Activated CD4-positive, alpha-beta memory T cell treated with anti-CD3 and anti-CD28 coated beads, Interleukin-2, amount 10 ng/mL, durations not matched to agents 7 days and 5 days (primary cell): ENCODE measurements around the gene CAB39. TPM values are rescaled to one million over a fixed set of nuclear protein-coding genes. Genes with fewer than 3 reads are reported as not detected.
A peak's percentile ranks its signal among the peaks of the same experiment; 100 is the strongest.

ENCODE experiments used
- CTCF ChIA-PET: fragments of 350-600 bp; sonication (Branson Sonifier 250); formaldehyde crosslinking; loops from one replicate; lab custom pipeline; 2021; ENCODE audit warnings: antibody characterized with exemption, inconsistent platforms; lab: Charles Lee
- POLR2A ChIA-PET: fragments of 350-600 bp; sonication (Branson Sonifier 250); formaldehyde crosslinking; loops from one replicate; lab custom pipeline; 2021; ENCODE audit warnings: antibody characterized with exemption; lab: Charles Lee
- DNase-seq: peaks from one replicate; pipeline ENCODE4 v3.0.0-alpha.2; 2020
- H3K27ac Mint-ChIP-seq: one replicate; pipeline ENCODE4 v1.8.0; 2021; ENCODE audit warnings: mild to moderate bottlenecking, mixed read lengths
- H3K27me3 Mint-ChIP-seq: one replicate; pipeline ENCODE4 v1.8.0; 2021; ENCODE audit warnings: mixed read lengths
- H3K36me3 Mint-ChIP-seq: one replicate; pipeline ENCODE4 v1.8.0; 2021; ENCODE audit warnings: low read depth, mixed read lengths
- H3K4me1 Mint-ChIP-seq: one replicate; pipeline ENCODE4 v1.8.0; 2021; ENCODE audit warnings: mixed read lengths
- H3K4me3 Mint-ChIP-seq: one replicate; pipeline ENCODE4 v1.8.0; 2021; ENCODE audit warnings: mild to moderate bottlenecking, mixed read lengths
- H3K9me3 Mint-ChIP-seq: one replicate; pipeline ENCODE4 v1.8.0; 2021; ENCODE audit warnings: mixed read lengths
- total RNA-seq, 2 experiments: library from RNA; stranded (reverse); gene quantifications; one replicate each; pipeline ENCODE4 v1.2.3, GENCODE V29; 2021

Gene CAB39
- total RNA-seq, 2 experiments from 2014 or later, result 156 to 161 TPM

GRCh38 chr2:230814616-230815015 is 102.0 kb downstream of the CAB39 start:
- Mint-ChIP-seq H3K36me3 (peaks cover 81% of the 10 kb centered on the region), H3K4me3 (no peak overlapping the region), H3K27ac (no peak overlapping the region), H3K4me1 (peaks cover 8% of the 10 kb centered on the region), H3K9me3 (no peaks in the 10 kb centered on the region), H3K27me3 (no peaks in the 10 kb centered on the region)
- ChIA-PET POLR2A (interaction anchor here (1.2 to 1.3 kb wide), 2 partner anchors 11 to 295 kb away, joined by 3 read pairs; no protein-coding TSS in a partner anchor), CTCF (interaction anchor here (1.2 to 3.4 kb wide), 3 partner anchors 10 to 197 kb away, joined by 4 to 21 read pairs (median 5); no protein-coding TSS in a partner anchor)
- DNase-seq, result no peak

- Mint-ChIP-seq H3K27me3 (no peaks in the 10 kb centered on the region), H3K4me1 (peaks cover 8% of the 10 kb centered on the region), H3K4me3 (no peak overlapping the region), H3K36me3 (peaks cover 82% of the 10 kb centered on the region), H3K9me3 (no peaks in the 10 kb centered on the region), H3K27ac (peak overlapping the region; percentile 36)
- DNase-seq, result no peak
- CTCF ChIA-PET, result interaction anchor here (1.5 to 3.4 kb wide), 2 partner anchors 9 to 198 kb away, joined by 5 to 21 read pairs; no protein-coding TSS in a partner anchor
- POLR2A ChIA-PET, result interaction anchor here (0.9 to 1.3 kb wide), 3 partner anchors 9 to 296 kb away, joined by 3 read pairs; no protein-coding TSS in a partner anchor
Observed at GRCh38 chr2:230815088-230815487, 102.4 kb downstream of the CAB39 start.

- no peak for DNase-seq
Observed at GRCh38 chr2:230816735-230817134, 104.1 kb downstream of the CAB39 start.

GRCh38 chr2:230819433-230819832 is 106.8 kb downstream of the CAB39 start:
- peaks cover 7% of the 10 kb centered on the region for H3K4me1 Mint-ChIP-seq
- H3K27ac Mint-ChIP-seq, result no peak overlapping the region
- DNase-seq, result no peak
- no peaks in the 10 kb centered on the region for H3K27me3 Mint-ChIP-seq
- ChIA-PET POLR2A (no interaction called here), CTCF (interaction anchor here (1.3 kb wide), 1 partner anchor 21 kb away, joined by 3 read pairs; no protein-coding TSS in a partner anchor)
- H3K36me3 Mint-ChIP-seq, result peaks cover 56% of the 10 kb centered on the region
- H3K9me3 Mint-ChIP-seq, result no peaks in the 10 kb centered on the region
- H3K4me3 Mint-ChIP-seq, result no peak overlapping the region

More at GRCh38 chr2:230816735-230817134, 104.1 kb downstream of the CAB39 start:
- Mint-ChIP-seq H3K4me3 (no peak overlapping the region), H3K9me3 (no peaks in the 10 kb centered on the region), H3K36me3 (peaks cover 80% of the 10 kb centered on the region), H3K27ac (peak overlapping the region; percentile 25), H3K4me1 (peaks cover 8% of the 10 kb centered on the region), H3K27me3 (no peaks in the 10 kb centered on the region)
- CTCF ChIA-PET, result interaction anchor here (0.9 to 3.4 kb wide), 2 partner anchors 8 to 18 kb away, joined by 3 to 21 read pairs; no protein-coding TSS in a partner anchor
- POLR2A ChIA-PET, result no interaction called here

GRCh38 chr2:230821261-230821990 is 108.8 kb downstream of the CAB39 start:
- CTCF ChIA-PET, result interaction anchor here (1.0 to 1.1 kb wide), 2 partner anchors 12 to 163 kb away, joined by 3 read pairs; no protein-coding TSS in a partner anchor
- POLR2A ChIA-PET, result no interaction called here

GRCh38 chr2:230821991-230822520 is 109.4 kb downstream of the CAB39 start:
- Mint-ChIP-seq H3K4me1 (peaks cover 9% of the 10 kb centered on the region), H3K4me3 (no peak overlapping the region), H3K36me3 (peaks cover 33% of the 10 kb centered on the region), H3K27me3 (peaks cover 20% of the 10 kb centered on the region), H3K9me3 (no peaks in the 10 kb centered on the region), H3K27ac (no peak overlapping the region)
- ChIA-PET POLR2A (no interaction called here), CTCF (interaction anchor here (1.0 to 3.4 kb wide), 5 partner anchors 12 to 163 kb away, joined by 3 to 92 read pairs (median 3); no protein-coding TSS in a partner anchor)
- DNase-seq, result no peak

More at GRCh38 chr2:230821261-230821990, 108.8 kb downstream of the CAB39 start:
- Mint-ChIP-seq H3K36me3 (peaks cover 39% of the 10 kb centered on the region), H3K27me3 (peaks cover 14% of the 10 kb centered on the region), H3K27ac (no peak overlapping the region), H3K9me3 (no peaks in the 10 kb centered on the region), H3K4me1 (peaks cover 7% of the 10 kb centered on the region), H3K4me3 (no peak overlapping the region)
- DNase-seq, result no peak

GRCh38 chr2:230823264-230823964 is 110.8 kb downstream of the CAB39 start:
- H3K27me3 Mint-ChIP-seq, result peaks cover 28% of the 10 kb centered on the region
- POLR2A ChIA-PET, result interaction anchor here (0.5 to 2.3 kb wide), 5 partner anchors 69 to 641 kb away, joined by 3 to 11 read pairs (median 3); partner anchors contain the start of gene NCL
- H3K27ac Mint-ChIP-seq, result no peak overlapping the region
- H3K9me3 Mint-ChIP-seq, result no peaks in the 10 kb centered on the region
- no peak overlapping the region for H3K4me3 Mint-ChIP-seq
- peaks cover 14% of the 10 kb centered on the region for H3K4me1 Mint-ChIP-seq
- CTCF ChIA-PET, result interaction anchor here (1.1 to 3.4 kb wide), 10 partner anchors 8 to 239 kb away, joined by 3 to 92 read pairs (median 10); no protein-coding TSS in a partner anchor
- peaks cover 23% of the 10 kb centered on the region for H3K36me3 Mint-ChIP-seq
- no peak for DNase-seq

GRCh38 chr2:230824406-230824978 is 111.8 kb downstream of the CAB39 start:
- Mint-ChIP-seq H3K9me3 (no peaks in the 10 kb centered on the region), H3K36me3 (peaks cover 17% of the 10 kb centered on the region), H3K27ac (no peak overlapping the region), H3K27me3 (peaks cover 33% of the 10 kb centered on the region), H3K4me3 (peak overlapping the region; percentile 21), H3K4me1 (peaks cover 20% of the 10 kb centered on the region)
- POLR2A ChIA-PET, result interaction anchor here (0.6 to 2.3 kb wide), 8 partner anchors 9 to 232 kb away, joined by 3 to 11 read pairs (median 4); partner anchors contain the start of gene PSMD1
- DNase-seq, result peak; percentile 55
- CTCF ChIA-PET, result interaction anchor here (0.7 to 3.4 kb wide), 40 partner anchors 9 to 836 kb away, joined by 3 to 92 read pairs (median 4); partner anchors contain the start of gene ITM2C

- Mint-ChIP-seq H3K4me3 (no peak overlapping the region), H3K9me3 (no peaks in the 10 kb centered on the region), H3K27me3 (peaks cover 37% of the 10 kb centered on the region), H3K4me1 (peaks cover 28% of the 10 kb centered on the region), H3K27ac (no peak overlapping the region), H3K36me3 (peaks cover 11% of the 10 kb centered on the region)
- ChIA-PET POLR2A (no interaction called here), CTCF (interaction anchor here (0.6 to 3.4 kb wide), 7 partner anchors 8 to 342 kb away, joined by 3 to 31 read pairs (median 4); no protein-coding TSS in a partner anchor)
- DNase-seq, result no peak
Observed at GRCh38 chr2:230825354-230825753, 112.7 kb downstream of the CAB39 start.

GRCh38 chr2:230827774-230828271 is 115.2 kb downstream of the CAB39 start:
- H3K36me3 Mint-ChIP-seq, result no peaks in the 10 kb centered on the region
- POLR2A ChIA-PET, result interaction anchor here (0.9 kb wide), 2 partner anchors 22 to 155 kb away, joined by 3 read pairs; no protein-coding TSS in a partner anchor
- peaks cover 30% of the 10 kb centered on the region for H3K4me1 Mint-ChIP-seq
- no peak overlapping the region for H3K4me3 Mint-ChIP-seq
- H3K9me3 Mint-ChIP-seq, result no peaks in the 10 kb centered on the region
- H3K27ac Mint-ChIP-seq, result no peak overlapping the region
- peaks cover 56% of the 10 kb centered on the region for H3K27me3 Mint-ChIP-seq
- CTCF ChIA-PET, result interaction anchor here (1.0 to 1.1 kb wide), 4 partner anchors 13 to 78 kb away, joined by 3 to 4 read pairs (median 4); no protein-coding TSS in a partner anchor
- no peak for DNase-seq

- Mint-ChIP-seq H3K36me3 (no peaks in the 10 kb centered on the region), H3K4me1 (peaks cover 30% of the 10 kb centered on the region), H3K27me3 (peaks cover 57% of the 10 kb centered on the region), H3K27ac (no peak overlapping the region), H3K4me3 (no peak overlapping the region), H3K9me3 (no peaks in the 10 kb centered on the region)
- DNase-seq, result peak; percentile 38
- CTCF ChIA-PET, result interaction anchor here (1.0 to 1.1 kb wide), 4 partner anchors 12 to 77 kb away, joined by 3 to 4 read pairs (median 4); no protein-coding TSS in a partner anchor
- POLR2A ChIA-PET, result interaction anchor here (0.9 kb wide), 2 partner anchors 23 to 154 kb away, joined by 3 read pairs; no protein-coding TSS in a partner anchor
Observed at GRCh38 chr2:230828272-230828961, 115.8 kb downstream of the CAB39 start.
